ENCODE measurements around the gene CENPO. TPM values are rescaled to one million over a fixed set of nuclear protein-coding genes. Genes with fewer than 3 reads are reported as not detected.

Gene CENPO
- polyA plus RNA-seq, 3 donors = 1.6 to 2.6 (median 2.3) TPM

DNA sequence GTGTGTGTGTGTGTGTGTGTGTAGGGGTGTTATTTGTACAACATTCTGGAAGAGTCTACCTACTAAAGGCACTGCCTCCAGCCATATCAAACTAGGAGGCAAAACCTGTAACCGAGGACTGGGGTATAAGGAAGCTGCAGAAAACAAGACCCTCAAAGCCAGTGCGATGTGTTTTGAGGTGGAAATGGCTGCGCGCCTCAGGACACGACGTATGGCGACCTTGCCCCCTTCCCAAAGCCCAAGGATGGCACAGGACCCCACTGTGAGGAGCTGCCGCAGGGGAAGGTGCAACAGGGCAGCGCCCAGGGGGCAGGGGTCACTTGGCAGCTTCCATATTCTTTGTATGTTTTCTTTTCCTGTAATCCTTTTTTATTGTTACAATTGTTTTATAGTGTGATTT, 59.8 kb downstream of the CENPO start:
- Histone ChIP-seq H3K9ac (ENCODE audit: insufficient read depth, low read length, poor library complexity, severe bottlenecking) (no peak overlapping the region), H3K27me3 (ENCODE audit: control insufficient read depth in 2 of 2, insufficient read depth in 2 of 2, low read length in 2 of 2) (no peaks in the 10 kb centered on the region), H3K4me3 (replicated peaks in 1 of 3; ENCODE audit: low read depth in 2 of 3, low read length in 3 of 3) (no peak overlapping the region), H3K79me2 (ENCODE audit: insufficient read depth, low read length) (no peaks in the 10 kb centered on the region), H4K20me1 (ENCODE audit: insufficient read depth, low read length) (no peaks in the 10 kb centered on the region), H3K9me3 (replicated peaks in 1 of 2; ENCODE audit: control insufficient read depth in 1 of 2, insufficient read depth in 1 of 2, low read length in 2 of 2) (peaks cover 0 to 31% of the 10 kb centered on the region in 2 donors), H2AFZ (ENCODE audit: insufficient read depth, low read depth, low read length, poor library complexity, severe bottlenecking) (no peak overlapping the region), H3K4me2 (replicated peaks; ENCODE audit: extremely low read depth, low read length, poor library complexity, severe bottlenecking) (no peak overlapping the region), H3K36me3 (replicated peaks in 1 of 2; ENCODE audit: control insufficient read depth in 1 of 2, insufficient read depth in 2 of 2, low read length in 2 of 2) (no peaks in the 10 kb centered on the region), H3K4me1 (ENCODE audit: control insufficient read depth in 1 of 2, insufficient read depth in 2 of 2, low read length in 2 of 2) (no peaks in the 10 kb centered on the region), H3K27ac (ENCODE audit: low read depth in 1 of 2, low read length in 2 of 2) (no peak overlapping the region)
- Mint-ChIP-seq H3K4me3 (no peak overlapping the region), H3K27ac (peak overlapping the region in 1 of 7 donors; percentile 4), H3K36me3 (peaks cover 32 to 35% of the 10 kb centered on the region in 2 donors), H3K9me3 (peaks cover 10 to 21% (median 16%) of the 10 kb centered on the region in 7 donors), H3K27me3 (ENCODE audit: low read depth in 3 of 3) (peaks cover 0 to 3% (median 2%) of the 10 kb centered on the region in 3 donors), H3K4me1 (peaks cover 1% of the 10 kb centered on the region)
- no CpG with 5 or more reads among the region's 9 CpGs for WGBS (ENCODE audit: insufficient coverage)
- intact Hi-C loops (cut with micrococcal nuclease) = no loop called here
- DNase-seq = no peak
- TF ChIP-seq, protein P1, sequence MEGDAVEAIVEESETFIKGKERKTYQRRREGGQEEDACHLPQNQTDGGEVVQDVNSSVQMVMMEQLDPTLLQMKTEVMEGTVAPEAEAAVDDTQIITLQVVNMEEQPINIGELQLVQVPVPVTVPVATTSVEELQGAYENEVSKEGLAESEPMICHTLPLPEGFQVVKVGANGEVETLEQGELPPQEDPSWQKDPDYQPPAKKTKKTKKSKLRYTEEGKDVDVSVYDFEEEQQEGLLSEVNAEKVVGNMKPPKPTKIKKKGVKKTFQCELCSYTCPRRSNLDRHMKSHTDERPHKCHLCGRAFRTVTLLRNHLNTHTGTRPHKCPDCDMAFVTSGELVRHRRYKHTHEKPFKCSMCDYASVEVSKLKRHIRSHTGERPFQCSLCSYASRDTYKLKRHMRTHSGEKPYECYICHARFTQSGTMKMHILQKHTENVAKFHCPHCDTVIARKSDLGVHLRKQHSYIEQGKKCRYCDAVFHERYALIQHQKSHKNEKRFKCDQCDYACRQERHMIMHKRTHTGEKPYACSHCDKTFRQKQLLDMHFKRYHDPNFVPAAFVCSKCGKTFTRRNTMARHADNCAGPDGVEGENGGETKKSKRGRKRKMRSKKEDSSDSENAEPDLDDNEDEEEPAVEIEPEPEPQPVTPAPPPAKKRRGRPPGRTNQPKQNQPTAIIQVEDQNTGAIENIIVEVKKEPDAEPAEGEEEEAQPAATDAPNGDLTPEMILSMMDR (IDR thresholded peaks at IDR 0.05) = no peak

DNA sequence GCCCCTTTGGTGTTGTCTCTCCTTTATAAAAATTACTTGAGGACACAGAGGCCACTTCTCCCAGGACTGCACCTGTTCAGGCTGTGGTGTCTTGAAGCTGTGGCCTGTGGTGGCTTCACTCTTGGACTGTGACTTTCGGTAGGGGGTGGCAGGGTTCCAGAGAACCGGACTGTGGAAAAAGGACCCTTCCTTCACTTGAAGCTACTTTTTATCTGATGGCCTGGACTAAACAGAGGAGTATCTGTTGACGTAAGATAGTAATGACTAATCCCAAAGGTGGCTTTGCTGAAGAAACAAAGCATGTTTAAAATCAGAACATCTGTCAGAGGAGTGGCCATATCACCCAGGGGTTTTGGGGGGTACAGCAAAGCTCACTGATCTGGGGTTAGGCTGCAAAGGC, 60.8 kb downstream of the CENPO start:
- Mint-ChIP-seq H3K4me3 (no peak overlapping the region), H3K27ac (peak overlapping the region in 2 of 7 donors; percentile 19 to 67), H3K9me3 (peaks cover 4 to 13% (median 9%) of the 10 kb centered on the region in 7 donors), H3K4me1 (peaks cover 1% of the 10 kb centered on the region), H3K27me3 (ENCODE audit: low read depth in 3 of 3) (peaks cover 0 to 5% (median 2%) of the 10 kb centered on the region in 3 donors), H3K36me3 (peaks cover 31% of the 10 kb centered on the region in 2 donors)
- peaks cover 0 to 22% of the 10 kb centered on the region in 2 donors for H3K9me3 ChIP-seq (replicated peaks in 1 of 2; ENCODE audit: control insufficient read depth in 1 of 2, insufficient read depth in 1 of 2, low read length in 2 of 2)
- WGBS (ENCODE audit: insufficient coverage) = 100% methylated on average over 1 of the region's 3 CpGs
- H3K4me1 ChIP-seq (ENCODE audit: control insufficient read depth in 1 of 2, insufficient read depth in 2 of 2, low read length in 2 of 2) = no peaks in the 10 kb centered on the region
- no peaks in the 10 kb centered on the region for H4K20me1 ChIP-seq (ENCODE audit: insufficient read depth, low read length)
- intact Hi-C loops (cut with micrococcal nuclease) = no loop called here
- H3K4me2 ChIP-seq (replicated peaks; ENCODE audit: extremely low read depth, low read length, poor library complexity, severe bottlenecking) = no peak overlapping the region
- no peak overlapping the region for H3K9ac ChIP-seq (ENCODE audit: insufficient read depth, low read length, poor library complexity, severe bottlenecking)
- no peaks in the 10 kb centered on the region for H3K79me2 ChIP-seq (ENCODE audit: insufficient read depth, low read length)
- no peaks in the 10 kb centered on the region for H3K27me3 ChIP-seq (ENCODE audit: control insufficient read depth in 2 of 2, insufficient read depth in 2 of 2, low read length in 2 of 2)
- no peak overlapping the region for H3K4me3 ChIP-seq (replicated peaks in 1 of 3; ENCODE audit: low read depth in 2 of 3, low read length in 3 of 3)
- H2AFZ ChIP-seq (ENCODE audit: insufficient read depth, low read depth, low read length, poor library complexity, severe bottlenecking) = no peak overlapping the region
- TF ChIP-seq, protein P1 (IDR thresholded peaks at IDR 0.05) = no peak
- DNase-seq = no peak
- no peaks in the 10 kb centered on the region for H3K36me3 ChIP-seq (replicated peaks in 1 of 2; ENCODE audit: control insufficient read depth in 1 of 2, insufficient read depth in 2 of 2, low read length in 2 of 2)
- H3K27ac ChIP-seq (ENCODE audit: low read depth in 1 of 2, low read length in 2 of 2) = no peak overlapping the region
